Prostate gland (tissue), 2 donors: ENCODE measurements around the gene WWOX. TPM values are rescaled to one million over a fixed set of nuclear protein-coding genes. Genes with fewer than 3 reads are reported as not detected.

Experiments
- DNase-seq: peaks from one replicate; pipeline ENCODE4 v3.0.0-alpha.2; 2019; ENCODE audit warnings: low spot score
- H3K27ac ChIP-seq, 2 donors: fragments of 200-600 bp; sonication (generic); 2 replicates each; pipeline ENCODE4 v1.5.1; 2017 to 2019
- H3K27me3 ChIP-seq: fragments of 200-600 bp; sonication (generic); replicated peaks from 2 replicates; pipeline ENCODE4 v1.5.1; 2019; ENCODE audit not compliant: insufficient read depth
- H3K36me3 ChIP-seq, 2 donors: fragments of 200-600 bp; sonication (generic); 1 replicate in 1 of 2; 2 replicates in 1 of 2; pipeline versions ENCODE4 v1.5.1 to v1.8.1; 2017 to 2019
- H3K4me1 ChIP-seq: fragments of 200-600 bp; sonication (generic); replicated peaks from 2 replicates; pipeline ENCODE4 v1.5.1; 2019
- H3K4me3 ChIP-seq, 2 donors: fragments of 200-600 bp; sonication (generic); 2 replicates each; pipeline ENCODE4 v1.5.1; 2017 to 2019
- H3K9me3 ChIP-seq: fragments of 200-600 bp; sonication (generic); 2 replicates; pipeline ENCODE4 v1.5.1; 2017
- CTCF ChIP-seq, 4 experiments: fragments of 200-600 bp in 2 of 4; fragments of 450-650 bp in 2 of 4; sonication (generic) in 2 of 4; IDR thresholded peaks; 1 replicate in 3 of 4; 2 replicates in 1 of 4; pipeline ENCODE4 v1.5.1; 2016 to 2019; ENCODE audit warnings: antibody characterized with exemption in 4 of 4, mild to moderate bottlenecking in 2 of 4, moderate library complexity in 2 of 4
- POLR2A ChIP-seq: fragments of 450-650 bp; IDR thresholded peaks from one replicate; pipeline ENCODE4 v1.6.1; 2016; ENCODE audit warnings: antibody characterized with exemption, mild to moderate bottlenecking
- POLR2AphosphoS5 ChIP-seq: sonication (generic); formaldehyde crosslinking; IDR thresholded peaks from one replicate; pipeline ENCODE4 v1.6.1; 2017; ENCODE audit warnings: antibody characterized with exemption
- WGBS: methylation state at CpG from one replicate; pipeline ENCODE4 v1.1.5; 2018; 5-methylcytosine and 5-hydroxymethylcytosine counted together
- intact Hi-C: fragments of 100-400 bp; cut with DNase I; formaldehyde crosslinking; loops from one replicate; pipeline ENCODE4 v1.14.2; 2022
- total RNA-seq, 2 donors: library from RNA; depleted of rRNA; stranded (reverse); fragments of >200 nt; gene quantifications; one replicate each; pipeline ENCODE4 v1.1.0, GENCODE V29; 2016

WWOX gene
- total RNA-seq, 2 donors from 2014 or later = 93.2 to 99.4 TPM

DNA sequence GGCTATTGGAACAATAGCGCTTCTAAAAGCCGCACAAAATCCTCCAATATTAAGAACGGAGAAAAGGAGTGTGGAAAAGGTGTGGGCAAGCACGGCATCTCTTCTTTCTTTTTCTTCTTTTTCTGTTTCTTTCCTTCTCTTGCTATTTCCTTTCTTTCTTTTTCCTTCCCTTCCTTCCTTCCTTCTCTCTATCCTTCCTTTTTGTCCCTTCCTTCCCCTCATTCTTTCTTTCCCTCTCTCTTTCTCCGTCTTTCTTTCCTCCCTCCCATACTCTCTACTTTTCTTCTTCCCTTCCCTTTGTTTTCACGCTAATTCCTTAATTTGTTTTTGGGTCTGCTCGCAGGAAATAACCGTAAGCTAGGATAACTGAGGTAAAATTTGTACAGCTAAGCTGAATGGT lies 1022.9 kb downstream of the WWOX start:
- intact Hi-C loops = no loop called here
- WGBS = 95% methylated on average over 8 of the region's 8 CpGs
- no peaks in the 10 kb centered on the region for H3K4me1 ChIP-seq

DNA sequence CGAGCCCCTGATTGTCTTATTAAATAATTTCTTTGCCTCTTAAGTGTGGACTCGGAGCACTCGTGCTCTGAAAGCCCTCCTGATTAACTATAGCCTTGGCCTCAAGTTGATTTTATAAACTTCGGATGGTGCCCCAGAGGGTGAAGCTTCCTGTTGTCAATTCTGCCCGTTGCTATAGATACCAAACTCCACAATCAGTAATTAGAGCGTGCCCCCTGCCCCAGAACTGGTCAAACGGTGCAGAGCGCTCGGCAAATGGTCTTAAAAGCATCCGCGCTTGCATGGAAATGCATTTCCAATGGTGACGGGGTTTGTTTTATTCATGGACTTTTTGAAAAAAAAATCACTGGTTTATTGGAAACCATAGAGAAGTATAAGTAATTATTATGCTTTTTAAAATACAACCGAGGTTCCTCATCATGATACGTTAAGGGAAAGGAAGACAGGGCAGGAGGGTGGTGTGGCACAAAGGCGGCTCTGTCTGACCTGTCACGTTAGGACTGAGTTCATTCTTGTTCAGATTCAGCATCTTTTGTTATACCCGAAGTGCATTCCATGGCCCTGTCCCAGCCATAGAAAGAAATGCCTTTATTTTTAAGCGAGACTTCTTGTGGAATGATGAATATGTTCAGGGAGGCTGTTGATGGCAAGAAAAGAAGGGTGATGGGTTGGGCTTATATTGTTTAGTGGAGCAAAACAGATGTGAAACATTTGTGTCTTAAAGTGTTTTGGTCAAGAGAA lies 1024.7 kb downstream of the WWOX start:
- intact Hi-C loops = no loop called here
- no peaks in the 10 kb centered on the region for H3K4me1 ChIP-seq
- no peak for DNase-seq
- H3K4me3 ChIP-seq = no peak overlapping the region
- no peaks in the 10 kb centered on the region for H3K36me3 ChIP-seq
- H3K9me3 ChIP-seq = no peaks in the 10 kb centered on the region
- WGBS = 81% methylated on average over 18 of the region's 18 CpGs
- no peak overlapping the region for H3K27ac ChIP-seq
- TF ChIP-seq POLR2AphosphoS5 (no peak), CTCF (IDR thresholded peaks at IDR 0.05) (no peak), POLR2A (no peak)
- no peaks in the 10 kb centered on the region for H3K27me3 ChIP-seq

More for the DNA sequence above, 1022.9 kb downstream of the WWOX start:
- H3K27me3 ChIP-seq = no peaks in the 10 kb centered on the region
- no peak overlapping the region for H3K27ac ChIP-seq
- no peak for TF ChIP-seq CTCF (IDR thresholded peaks at IDR 0.05)
- no peak for TF ChIP-seq POLR2A
- no peak for TF ChIP-seq POLR2AphosphoS5
- H3K9me3 ChIP-seq = no peaks in the 10 kb centered on the region
- H3K4me3 ChIP-seq = no peak overlapping the region
- H3K36me3 ChIP-seq = no peaks in the 10 kb centered on the region
- DNase-seq = no peak

DNA sequence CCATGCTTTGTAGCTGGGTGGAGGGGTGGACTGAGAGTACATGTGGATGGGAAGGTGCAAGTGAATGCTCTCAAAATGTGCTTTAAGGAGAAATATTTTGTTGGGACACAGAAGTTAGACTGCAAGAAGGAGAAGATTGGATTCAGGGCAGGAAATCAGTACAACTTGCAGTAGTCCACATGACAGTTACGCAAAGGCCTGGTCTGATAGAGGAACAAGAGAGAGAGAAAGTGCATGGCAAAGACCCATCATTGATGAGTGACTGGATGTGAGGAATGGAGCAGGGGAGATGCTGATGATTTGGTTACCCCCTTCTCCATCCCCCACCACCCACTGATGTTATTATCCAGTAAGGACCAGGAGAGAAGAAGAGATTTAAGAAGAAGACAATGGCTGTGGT lies 1028.3 kb downstream of the WWOX start:
- no peak for TF ChIP-seq CTCF (IDR thresholded peaks at IDR 0.05)
- no peak for TF ChIP-seq POLR2A
- TF ChIP-seq POLR2AphosphoS5 = no peak
- Histone ChIP-seq H3K9me3 (no peaks in the 10 kb centered on the region), H3K4me1 (no peaks in the 10 kb centered on the region), H3K36me3 (no peaks in the 10 kb centered on the region), H3K27me3 (no peaks in the 10 kb centered on the region), H3K4me3 (no peak overlapping the region), H3K27ac (no peak overlapping the region)
- intact Hi-C loops = no loop called here
- DNase-seq = no peak
- WGBS = 95% methylated on average over 1 of the region's 1 CpG

DNA sequence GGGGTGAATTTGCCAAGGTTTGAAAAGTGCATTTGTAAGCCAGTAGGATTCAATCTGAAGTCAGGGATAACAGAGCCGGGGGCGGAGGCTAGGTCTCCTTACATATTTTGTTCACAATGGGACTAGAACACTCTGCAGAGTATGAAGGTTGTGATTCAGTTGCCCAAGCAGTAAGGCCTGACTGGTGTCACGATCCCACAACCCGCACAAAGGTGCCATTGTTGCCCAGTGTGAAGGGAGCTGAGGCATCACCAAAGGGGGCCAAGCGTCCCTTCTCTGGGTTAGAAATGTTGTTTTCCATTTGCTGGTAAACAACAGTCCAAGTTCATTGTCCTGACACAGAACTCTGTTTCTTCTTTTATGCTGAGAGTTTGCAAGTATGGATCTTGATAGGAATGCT lies 1029.3 kb downstream of the WWOX start:
- WGBS = 92% methylated on average over 5 of the region's 5 CpGs
- no peak for TF ChIP-seq POLR2AphosphoS5
- TF ChIP-seq POLR2A = no peak
- TF ChIP-seq CTCF (IDR thresholded peaks at IDR 0.05) = no peak
- no peak for DNase-seq
- Histone ChIP-seq H3K9me3 (no peaks in the 10 kb centered on the region), H3K27me3 (no peaks in the 10 kb centered on the region), H3K27ac (no peak overlapping the region), H3K4me3 (no peak overlapping the region), H3K4me1 (no peaks in the 10 kb centered on the region), H3K36me3 (no peaks in the 10 kb centered on the region)
- intact Hi-C loops = no loop called here

- H3K4me3 ChIP-seq = no peak overlapping the region
- no peaks in the 10 kb centered on the region for H3K9me3 ChIP-seq
- no peaks in the 10 kb centered on the region for H3K4me1 ChIP-seq
- intact Hi-C loops = no loop called here
- 89% methylated on average over 7 of the region's 7 CpGs for WGBS
- H3K36me3 ChIP-seq = no peaks in the 10 kb centered on the region
- H3K27me3 ChIP-seq = no peaks in the 10 kb centered on the region
- DNase-seq = no peak
- TF ChIP-seq POLR2AphosphoS5 = no peak
- no peak overlapping the region for H3K27ac ChIP-seq
These were observed 1031.2 kb downstream of the WWOX start for GRCh38 chr16:79130616-79131015.
